GM12878 (cell line): ENCODE measurements around the gene ZBED5. TPM values are rescaled to one million over a fixed set of nuclear protein-coding genes. Genes with fewer than 3 reads are reported as not detected.

ENCODE experiments used
- ATAC-seq: fragments of 200-7000 bp; cut with Tn5 transposase; 3 replicates; pipeline ENCODE4 v1.9.1; 2020; ENCODE audit warnings: mild to moderate bottlenecking, moderate library complexity
- BruUV-seq: library from RNA; stranded (reverse); fragments of 400-500 nt; replicated peaks from 2 replicates; lab custom pipeline; 2021; lab: Mats Ljungman, UMichigan
- CTCF ChIA-PET: fragments of 300-600 bp; sonication (Branson Sonifier 250); formaldehyde crosslinking; extraction: SDS; loops from one replicate; lab custom pipeline; 2021; ENCODE audit warnings: inconsistent platforms; lab: Yijun Ruan, JAX
- POLR2A ChIA-PET: fragments of 350-600 bp; formaldehyde crosslinking; extraction: SDS; loops from one replicate; lab custom pipeline; 2021; ENCODE audit warnings: inconsistent platforms; lab: Charles Lee
- RAD21 ChIA-PET: fragments of 300-600 bp; sonication (Branson Sonifier 250); formaldehyde crosslinking; loops from one replicate; lab custom pipeline; 2023; ENCODE audit warnings: antibody characterized with exemption; ENCODE audit not compliant: unreplicated experiment; lab: Charles Lee
- SMC1A ChIA-PET: fragments of 300-600 bp; sonication (Branson Sonifier 250); formaldehyde crosslinking; loops from one replicate; lab custom pipeline; 2023; ENCODE audit not compliant: unreplicated experiment, uncharacterized antibody; lab: Charles Lee
- DNase-seq: peaks from one replicate; pipeline ENCODE4 v3.0.0-alpha.2; 2011; ENCODE audit warnings: low read depth, low spot score
- FAIRE-seq: peaks from 3 replicates; lab custom pipeline; 2011; peaks lifted over from hg19 to GRCh38; lab: Jason Lieb, UNC
- H2AFZ ChIP-seq: 2 replicates; pipeline ENCODE4 v1.6.0; 2011; ENCODE audit warnings: low read depth, low read length, control low read depth; ENCODE audit not compliant: control insufficient read depth
- H3K27ac ChIP-seq: 2 replicates; pipeline ENCODE4 v1.5.1; 2011; ENCODE audit warnings: control low read depth; ENCODE audit not compliant: control insufficient read depth, insufficient read depth
- H3K27me3 ChIP-seq, 2 experiments: replicated peaks in 1 of 2; 2 replicates each; pipeline versions ENCODE4 v1.6.0 to v1.6.1; 2011; ENCODE audit warnings: low read length in 1 of 2; ENCODE audit not compliant: control insufficient read depth in 2 of 2, insufficient read depth in 2 of 2
- H3K36me3 ChIP-seq, 2 experiments: 2 replicates each; pipeline ENCODE4 v1.5.1; 2011; ENCODE audit warnings: low read length in 1 of 2; ENCODE audit not compliant: control insufficient read depth in 2 of 2, insufficient read depth in 2 of 2
- H3K4me1 ChIP-seq: 2 replicates; pipeline ENCODE4 v1.6.1; 2011; ENCODE audit warnings: mild to moderate bottlenecking, low read length, moderate library complexity, mixed read lengths; ENCODE audit not compliant: control insufficient read depth, insufficient read depth
- H3K4me2 ChIP-seq: 2 replicates; pipeline ENCODE4 v1.6.0; 2011; ENCODE audit warnings: control low read depth; ENCODE audit not compliant: control insufficient read depth, insufficient read depth
- H3K4me3 ChIP-seq: fragments of 200-600 bp; sonication (generic); 2 replicates; pipeline ENCODE4 v1.5.1; 2016
- H3K79me2 ChIP-seq: 2 replicates; pipeline ENCODE4 v1.6.0; 2011; ENCODE audit warnings: low read length; ENCODE audit not compliant: control insufficient read depth, insufficient read depth
- H3K9ac ChIP-seq: 2 replicates; pipeline ENCODE4 v1.8.0; 2011; ENCODE audit warnings: low read length, control low read depth, mixed read lengths; ENCODE audit not compliant: control insufficient read depth, insufficient read depth
- H3K9me3 ChIP-seq: replicated peaks from 3 replicates; pipeline ENCODE4 v1.5.1; 2011; ENCODE audit warnings: mild to moderate bottlenecking, low read length; ENCODE audit not compliant: control insufficient read depth, insufficient read depth
- H4K20me1 ChIP-seq: 2 replicates; pipeline ENCODE4 v1.6.0; 2011; ENCODE audit not compliant: control insufficient read depth, insufficient read depth
- ASH2L ChIP-seq: fragments of 300-600, 200-600 bp; sonication (generic); IDR thresholded peaks from 2 replicates; pipeline ENCODE4 v1.6.1; 2017; ENCODE audit warnings: low read depth, mild to moderate bottlenecking, borderline replicate concordance
- BACH1 ChIP-seq: fragments of 450-650 bp; IDR thresholded peaks from 2 replicates; pipeline ENCODE4 v1.6.1; 2017; ENCODE audit warnings: mild to moderate bottlenecking, borderline replicate concordance
- BHLHE40 ChIP-seq, 2 experiments: fragments of 450-650 bp in 1 of 2; IDR thresholded peaks; 2 replicates each; pipeline ENCODE4 v1.6.1; 2011 to 2017; ENCODE audit warnings: low read depth in 2 of 2, borderline replicate concordance in 1 of 2, improper control_type of control experiment in 1 of 2, low read length in 1 of 2, mild to moderate bottlenecking in 1 of 2
- E4F1 ChIP-seq: fragments of 450-650 bp; IDR thresholded peaks from 2 replicates; pipeline ENCODE4 v1.6.1; 2018; ENCODE audit warnings: borderline replicate concordance, mild to moderate bottlenecking; ENCODE audit not compliant: partially characterized antibody
- EED ChIP-seq: sonication (generic); IDR thresholded peaks from 2 replicates; pipeline ENCODE4 v1.6.1; 2016; ENCODE audit warnings: antibody characterized with exemption, low read depth
- EP300 ChIP-seq, 2 experiments: fragments of 150-350 bp in 1 of 2; IDR thresholded peaks; 2 replicates each; pipeline ENCODE4 v1.6.1; 2011 to 2012; ENCODE audit warnings: low read depth in 2 of 2, low read length in 2 of 2, borderline replicate concordance in 1 of 2, improper control_type of control experiment in 1 of 2, inconsistent platforms in 1 of 2; ENCODE audit not compliant: control insufficient read depth in 1 of 2
- ETV6 ChIP-seq, 2 experiments: fragments of 450-650 bp in 1 of 2; IDR thresholded peaks in 1 of 2; conservative IDR thresholded peaks in 1 of 2; 2 replicates each; pipeline ENCODE4 v1.6.1; 2014; ENCODE audit warnings: antibody characterized with exemption in 1 of 2, borderline replicate concordance in 1 of 2, low read depth in 1 of 2, mild to moderate bottlenecking in 1 of 2, moderate library complexity in 1 of 2
- FOXK2 ChIP-seq: fragments of 450-650 bp; IDR thresholded peaks from 2 replicates; pipeline ENCODE4 v1.6.1; 2017; ENCODE audit warnings: mild to moderate bottlenecking, moderate library complexity
- NFYA ChIP-seq: IDR thresholded peaks from 2 replicates; pipeline ENCODE4 v1.6.1; 2011; ENCODE audit warnings: low read depth, mild to moderate bottlenecking, low read length, improper control_type of control experiment, borderline replicate concordance
- PKNOX1 ChIP-seq: fragments of 450-650 bp; IDR thresholded peaks from 2 replicates; pipeline ENCODE4 v1.6.1; 2016; ENCODE audit warnings: mild to moderate bottlenecking
- PML ChIP-seq: IDR thresholded peaks from 2 replicates; pipeline ENCODE4 v1.6.1; 2012; ENCODE audit warnings: low read length, inconsistent platforms
- POLR2AphosphoS2 ChIP-seq: IDR thresholded peaks from 2 replicates; pipeline ENCODE4 v1.6.1; 2011; ENCODE audit warnings: low read depth, mild to moderate bottlenecking, low read length, improper control_type of control experiment, moderate library complexity
- RELA ChIP-seq: fragments of 450-650 bp; IDR thresholded peaks from 2 replicates; pipeline ENCODE4 v1.8.0; 2014; ENCODE audit warnings: borderline replicate concordance; ENCODE audit not compliant: partially characterized antibody
- SIN3A ChIP-seq: IDR thresholded peaks from 2 replicates; pipeline ENCODE4 v1.6.1; 2012; ENCODE audit warnings: low read depth, low read length, improper control_type of control experiment
- SPI1 ChIP-seq: IDR thresholded peaks from 2 replicates; pipeline ENCODE4 v1.6.1; 2011; ENCODE audit warnings: low read depth, mild to moderate bottlenecking, low read length, moderate library complexity, borderline replicate concordance; ENCODE audit not compliant: insufficient read depth
- SREBF1 ChIP-seq: IDR thresholded peaks from 2 replicates; pipeline ENCODE4 v1.6.1; 2012; ENCODE audit warnings: mild to moderate bottlenecking, low read length
- ZSCAN29 ChIP-seq: fragments of 450-650 bp; IDR thresholded peaks from 2 replicates; pipeline ENCODE4 v1.6.1; 2017; ENCODE audit warnings: mild to moderate bottlenecking, moderate library complexity
- WGBS: methylation state at CpG from one replicate; pipeline ENCODE4 v1.1.6; 2016; ENCODE audit warnings: low lambda C conversion rate; ENCODE audit not compliant: insufficient replicate concordance, insufficient coverage; ENCODE audit errors: missing lambda C conversion rate; 5-methylcytosine and 5-hydroxymethylcytosine counted together
- in situ Hi-C: fragments of 300-500 bp; cut with MboI; formaldehyde crosslinking; loops from 9 replicates; pipeline ENCODE4 v1.14.3; 2018; ENCODE audit warnings: mixed read lengths
- intact Hi-C: fragments of 100-400 bp; cut with micrococcal nuclease; formaldehyde crosslinking; loops from one replicate; pipeline ENCODE4 v1.14.2; 2022; ENCODE audit not compliant: unreplicated experiment
- polyA plus RNA-seq, 11 experiments: library from polyadenylated mRNA; depleted of rRNA in 4 of 11; unstranded in 6 of 11; stranded (reverse) in 5 of 11; fragments of >200 nt; fragmentation: Nextera tagmentation in 4 of 11; fragmentation: Illumina TruSeq in 1 of 11; extraction: Ambion mirVana in 4 of 11; extraction: Trizol in 1 of 11; gene quantifications; 1 replicate in 1 of 11; 2 replicates in 10 of 11; pipeline versions ENCODE4 v1.2.1 to v1.2.3, GENCODE V29; 2011 to 2016; ENCODE audit warnings: inconsistent platforms in 2 of 11, missing spikeins in 2 of 11, low read depth in 1 of 11
- total RNA-seq, 4 experiments: library from RNA; depleted of rRNA in 3 of 4; stranded (reverse); fragments of >200 nt in 3 of 4; fragmentation: Illumina TruSeq in 1 of 4; extraction: Trizol in 1 of 4; gene quantifications; 2 replicates each; pipeline versions ENCODE4 v1.2.1 to v1.2.3, GENCODE V29; 2013 to 2021

Gene ZBED5
- total and polyA plus RNA-seq, 10 of the 15 experiments (the other 5 are each of a cell fraction or from before 2014, with no cell fraction given): 27.3 to 86.8 (median 37.6) TPM

GRCh38 chr11:10808553-10809372 lies 49.1 kb downstream of the ZBED5 start, which contains the start of gene EIF4G2 (continued):
- TF ChIP-seq SPI1 (no peak), ETV6 (conservative IDR thresholded peaks at IDR 0.05 in 1 of 2, IDR thresholded peaks at IDR 0.05 in 1 of 2; ENCODE audit: borderline replicate concordance in 1 of 2, low read depth in 1 of 2) (no peak), EED (peak; percentile 72; the same call in 1 of the 2 replicates), BACH1 (peak; percentile 49), EP300 (IDR thresholded peaks at IDR 0.05; ENCODE audit: borderline replicate concordance in 1 of 2, control insufficient read depth in 1 of 2, low read depth in 2 of 2, low read length in 2 of 2) (no peak), RELA (no peak)
- TF ChIP-seq, all 136 proteins: peak for 61

GRCh38 chr11:10808235-10808552 lies 49.7 kb downstream of the ZBED5 start:
- H3K9ac ChIP-seq: peak overlapping the region; percentile 98
- FAIRE-seq (no peak), ATAC-seq (no peak; the same call in 2 of the 3 replicates), DNase-seq (no peak)
- ChIA-PET RAD21 (interaction anchor here (0.8 to 3.2 kb wide), 11 partner anchors 9 to 1035 kb away, joined by 3 to 32 read pairs (median 6); partner anchors contain the start of genes CTR9 and ZBED5), SMC1A (interaction anchor here (0.7 to 4.2 kb wide), 7 partner anchors 12 to 87 kb away, joined by 3 to 31 read pairs (median 3); partner anchors contain the start of gene ZBED5), CTCF (interaction anchor here (0.6 to 3.1 kb wide), 6 partner anchors 12 to 1084 kb away, joined by 3 to 24 read pairs (median 4); partner anchors contain the start of gene ZBED5), POLR2A (interaction anchor here (0.6 to 4.3 kb wide), 16 partner anchors 8 to 1933 kb away, joined by 3 to 87 read pairs (median 5); partner anchors contain the start of genes CTR9 and ZBED5)
- in situ Hi-C loops: no loop called here
- H3K27ac ChIP-seq: peak overlapping the region; percentile 98
- no peaks in the 10 kb centered on the region for H3K27me3 ChIP-seq
- H3K9me3 ChIP-seq: no peaks in the 10 kb centered on the region
- H3K4me2 ChIP-seq: peak overlapping the region; percentile 11; the same call in 1 of the 2 replicates
- 0% methylated on average over 20 of the region's 36 CpGs for WGBS
- intact Hi-C loops: loop anchor here (5.0 kb wide), 2 partner anchors 56 to 1034 kb away; partner anchors contain the start of genes CTR9 and USP47
- peaks cover 10% of the 10 kb centered on the region; the same call in 1 of the 2 replicates for H3K4me1 ChIP-seq
- H3K4me3 ChIP-seq: peak overlapping the region; percentile 70
- H3K36me3 ChIP-seq: peaks cover 6 to 30% of the 10 kb centered on the region in 2 experiments
- peaks cover 48% of the 10 kb centered on the region for H3K79me2 ChIP-seq
- no peaks in the 10 kb centered on the region for H4K20me1 ChIP-seq
- H2AFZ ChIP-seq: peak overlapping the region; percentile 43
- BruUV-seq: no TSS peak
- TF ChIP-seq PKNOX1 (no peak), NFYA (no peak), ASH2L (no peak; the same call in 1 of the 2 replicates), PML (no peak), BHLHE40 (IDR thresholded peaks at IDR 0.05; ENCODE audit: borderline replicate concordance in 1 of 2, low read depth in 2 of 2, low read length in 1 of 2) (peak in 1 of 2 experiments; percentile 19; a peak in 1 of 4 replicates), SIN3A (no peak), POLR2AphosphoS2 (no peak), FOXK2 (no peak), E4F1 (no peak), ZSCAN29 (no peak), SREBF1 (no peak)
